ENCODE results near the gene UGT1A7. TPM values are rescaled to one million over a fixed set of nuclear protein-coding genes. Genes with fewer than 3 reads are reported as not detected.
"Not testable (repeated sequence)": the region's sequence is repeated elsewhere in the genome, so short reads cannot be mapped to it uniquely, and the experiment has no call there.

UGT1A7 gene
- total RNA-seq, 4 donors from 2014 or later: 0.21 to 6.9 (median 1.6) TPM

DNA sequence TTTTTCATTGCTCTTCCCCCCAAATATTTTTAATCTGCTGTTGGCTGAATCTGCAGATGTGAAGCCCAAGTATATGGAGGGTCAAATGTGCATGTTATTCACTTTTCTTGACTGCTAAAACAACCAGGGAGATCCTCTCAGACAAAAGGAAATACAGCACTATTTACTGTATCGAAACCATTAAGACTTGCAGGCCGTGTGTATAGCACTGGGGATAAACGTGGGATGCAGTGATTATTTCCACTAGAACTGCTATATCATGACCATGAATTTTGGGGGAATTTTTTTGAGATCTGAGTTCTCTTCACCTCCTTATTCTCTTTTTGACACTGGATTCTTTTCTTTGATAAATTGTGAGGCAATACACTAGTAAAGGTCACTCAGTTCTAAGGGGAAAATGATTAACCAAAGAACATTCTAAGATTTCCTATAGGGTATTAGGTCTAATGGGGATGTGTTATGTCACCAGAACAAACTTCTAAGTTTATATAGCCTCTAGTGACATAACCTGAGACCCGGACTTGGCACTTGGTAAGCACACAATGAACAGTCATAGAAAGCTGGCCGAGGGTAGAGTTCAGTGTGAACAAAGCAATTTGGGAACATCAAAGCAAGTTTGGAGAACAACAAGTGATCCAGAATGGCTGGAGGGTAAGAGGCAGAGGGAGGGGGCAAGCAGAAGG lies 63.5 kb downstream of the UGT1A7 start:
- intact Hi-C loops (cut with DNase I; ENCODE audit: low total_unique reads): no loop called here
- 74 to 75% methylated on average over 5 of the region's 5 CpGs for WGBS, 2 donors
- TF ChIP-seq POLR2A (IDR thresholded peaks at IDR 0.05): no peak
- TF ChIP-seq, protein P1, sequence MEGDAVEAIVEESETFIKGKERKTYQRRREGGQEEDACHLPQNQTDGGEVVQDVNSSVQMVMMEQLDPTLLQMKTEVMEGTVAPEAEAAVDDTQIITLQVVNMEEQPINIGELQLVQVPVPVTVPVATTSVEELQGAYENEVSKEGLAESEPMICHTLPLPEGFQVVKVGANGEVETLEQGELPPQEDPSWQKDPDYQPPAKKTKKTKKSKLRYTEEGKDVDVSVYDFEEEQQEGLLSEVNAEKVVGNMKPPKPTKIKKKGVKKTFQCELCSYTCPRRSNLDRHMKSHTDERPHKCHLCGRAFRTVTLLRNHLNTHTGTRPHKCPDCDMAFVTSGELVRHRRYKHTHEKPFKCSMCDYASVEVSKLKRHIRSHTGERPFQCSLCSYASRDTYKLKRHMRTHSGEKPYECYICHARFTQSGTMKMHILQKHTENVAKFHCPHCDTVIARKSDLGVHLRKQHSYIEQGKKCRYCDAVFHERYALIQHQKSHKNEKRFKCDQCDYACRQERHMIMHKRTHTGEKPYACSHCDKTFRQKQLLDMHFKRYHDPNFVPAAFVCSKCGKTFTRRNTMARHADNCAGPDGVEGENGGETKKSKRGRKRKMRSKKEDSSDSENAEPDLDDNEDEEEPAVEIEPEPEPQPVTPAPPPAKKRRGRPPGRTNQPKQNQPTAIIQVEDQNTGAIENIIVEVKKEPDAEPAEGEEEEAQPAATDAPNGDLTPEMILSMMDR (IDR thresholded peaks at IDR 0.05): peak in 1 of 3 donors; percentile 28
- no peak for DNase-seq (ENCODE audit: low spot score in 2 of 2)
- H3K4me3 ChIP-seq (ENCODE audit: low read depth, poor library complexity, severe bottlenecking): no peak overlapping the region

DNA sequence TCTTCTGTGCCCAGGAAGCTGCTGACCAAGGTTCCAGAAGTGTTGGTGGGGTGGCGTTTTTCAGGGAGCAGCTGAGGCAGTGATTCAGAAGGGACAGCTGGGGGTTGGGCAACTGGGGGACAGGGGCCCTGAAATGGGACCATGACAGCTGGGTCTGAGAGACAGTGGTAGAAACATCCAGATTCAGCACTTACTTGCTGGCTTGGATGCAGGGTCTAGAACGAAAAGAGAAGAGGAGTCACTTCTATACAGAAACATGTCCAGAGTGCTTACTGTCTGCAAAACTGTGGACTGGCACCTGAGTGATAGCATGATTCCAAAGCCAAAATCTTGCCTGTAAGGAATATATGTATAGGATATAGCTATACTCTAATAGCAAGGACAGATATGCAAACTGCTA lies 64.1 kb downstream of the UGT1A7 start:
- DNase-seq (ENCODE audit: low spot score in 2 of 2); H3K4me3 ChIP-seq (ENCODE audit: low read depth, poor library complexity, severe bottlenecking); intact Hi-C loops (cut with DNase I; ENCODE audit: low total_unique reads): not testable (repeated sequence)
- 73 to 82% methylated on average over 2 of the region's 2 CpGs for WGBS, 2 donors

DNA sequence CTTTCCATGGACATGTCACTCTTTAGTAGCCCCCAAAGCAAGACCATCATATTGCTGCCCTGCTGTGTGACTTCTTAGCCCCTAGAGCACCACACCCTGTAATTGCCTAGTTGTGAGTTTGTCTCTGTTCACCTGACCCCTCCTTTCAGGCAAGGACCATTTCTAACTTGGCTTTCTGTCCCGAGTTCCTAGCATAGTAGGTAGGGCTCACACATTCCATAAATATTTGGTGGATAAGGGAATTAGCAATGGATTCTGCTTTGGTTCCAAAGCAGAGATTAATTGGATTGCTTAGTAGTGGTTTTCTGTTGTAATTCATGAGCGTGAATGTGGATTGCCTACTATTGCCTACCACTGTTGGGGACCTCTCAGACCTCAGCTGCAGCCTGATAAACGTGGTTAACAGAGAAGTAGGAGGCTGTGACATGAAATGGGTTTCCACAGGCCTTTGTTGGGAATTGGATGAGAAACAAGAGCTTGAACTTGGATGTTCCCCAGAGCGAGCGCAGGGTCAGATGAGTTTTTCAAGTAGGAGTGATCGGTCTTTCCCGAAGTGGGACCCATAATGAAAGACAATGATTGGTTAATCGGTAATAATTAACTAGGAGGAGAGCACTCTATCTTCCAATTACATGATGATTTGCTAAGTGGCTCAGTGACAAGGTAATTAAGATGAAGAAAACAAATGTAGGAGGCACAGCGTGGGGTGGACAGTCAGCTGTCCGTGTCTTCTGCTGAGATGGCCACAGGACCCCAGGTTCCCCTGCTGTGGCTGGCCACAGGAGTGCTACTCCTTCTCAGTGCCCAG lies 65.0 kb downstream of the UGT1A7 start:
- WGBS, 2 donors: 76 to 80% methylated on average over 10 of the region's 10 CpGs
- no peak for TF ChIP-seq POLR2A (IDR thresholded peaks at IDR 0.05)
- TF ChIP-seq, protein P1 (IDR thresholded peaks at IDR 0.05): no peak
- DNase-seq (ENCODE audit: low spot score in 2 of 2): no peak
- intact Hi-C loops (cut with DNase I; ENCODE audit: low total_unique reads): no loop called here
- H3K4me3 ChIP-seq (ENCODE audit: low read depth, poor library complexity, severe bottlenecking): no peak overlapping the region

DNA sequence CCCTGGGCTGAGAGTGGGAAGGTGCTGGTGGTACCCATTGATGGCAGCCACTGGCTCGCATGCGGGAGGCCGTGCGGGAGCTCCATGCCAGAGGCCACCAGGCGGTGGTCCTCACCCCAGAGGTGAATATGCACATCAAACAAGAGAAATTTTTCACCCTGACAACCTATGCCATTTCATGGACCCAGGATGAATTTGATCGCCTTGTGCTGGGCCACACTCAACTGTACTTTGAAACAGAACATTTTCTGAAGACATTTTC lies 65.5 kb downstream of the UGT1A7 start:
- WGBS, 2 donors: 96 to 99% methylated on average over 6 of the region's 6 CpGs
- intact Hi-C loops (cut with DNase I; ENCODE audit: low total_unique reads): no loop called here
- no peak for TF ChIP-seq POLR2A (IDR thresholded peaks at IDR 0.05)
- TF ChIP-seq, protein P1 (IDR thresholded peaks at IDR 0.05): no peak
- DNase-seq (ENCODE audit: low spot score in 2 of 2): no peak
- no peak overlapping the region for H3K4me3 ChIP-seq (ENCODE audit: low read depth, poor library complexity, severe bottlenecking)

DNA sequence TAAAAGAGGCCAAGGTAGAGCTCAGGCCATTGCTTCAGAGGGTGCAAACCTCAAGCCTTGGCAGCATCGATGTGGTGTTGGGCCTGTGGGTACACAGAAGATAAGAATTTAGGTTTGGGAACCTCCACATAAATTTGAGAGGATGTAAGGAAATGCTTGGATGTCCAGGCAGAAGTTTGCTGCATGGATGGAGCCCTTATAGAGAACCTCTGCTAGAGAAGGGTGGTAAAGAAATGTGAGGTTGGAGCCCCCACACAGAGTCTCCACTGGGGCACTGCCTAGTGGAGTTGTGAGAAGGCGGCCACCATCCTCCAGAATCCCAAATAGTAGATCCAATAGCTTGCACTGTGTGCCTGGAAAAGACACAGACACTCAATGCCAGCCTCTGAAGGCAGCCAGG lies 69.0 kb downstream of the UGT1A7 start:
- 76 to 92% methylated on average over 2 of the region's 2 CpGs for WGBS, 2 donors
- intact Hi-C loops (cut with DNase I; ENCODE audit: low total_unique reads); DNase-seq (ENCODE audit: low spot score in 2 of 2); H3K4me3 ChIP-seq (ENCODE audit: low read depth, poor library complexity, severe bottlenecking): not testable (repeated sequence)

DNA sequence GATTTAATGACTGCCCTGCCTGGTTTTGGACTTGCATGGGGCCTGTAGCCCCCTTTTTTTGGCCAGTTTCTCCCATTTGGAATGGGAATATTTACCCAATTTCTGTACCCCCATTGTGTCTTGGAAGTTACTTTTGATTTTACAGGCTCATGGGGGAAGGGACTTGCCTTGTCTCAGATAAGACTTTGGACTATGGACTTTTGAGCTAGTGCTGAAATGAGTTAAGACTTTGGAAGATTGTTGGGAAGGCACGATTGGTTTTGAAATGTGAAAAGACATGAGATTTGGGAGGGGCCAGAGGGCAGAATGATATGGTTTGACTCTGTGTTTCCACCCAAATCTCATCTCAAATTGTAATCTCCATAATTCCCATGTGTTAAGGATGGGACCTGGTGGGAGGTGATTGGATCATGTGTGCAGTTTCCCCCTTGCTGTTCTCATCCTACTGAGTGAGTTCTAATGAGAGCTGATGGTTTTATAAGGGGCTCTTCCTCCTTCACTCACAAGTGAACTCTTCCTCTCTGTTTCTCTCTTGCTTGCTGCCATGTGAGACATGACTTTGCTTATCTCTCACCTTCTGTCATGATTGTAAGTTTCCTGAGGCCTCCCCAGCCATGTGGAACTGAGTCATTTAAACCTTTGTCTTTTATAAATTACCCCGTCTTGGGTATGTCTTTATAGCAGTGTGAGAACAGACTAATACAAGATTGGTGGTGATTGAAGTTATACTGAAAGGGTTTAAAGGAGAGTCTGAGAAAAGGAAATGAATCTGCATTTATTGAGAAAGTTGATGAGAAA lies 69.7 kb downstream of the UGT1A7 start:
- H3K4me3 ChIP-seq (ENCODE audit: low read depth, poor library complexity, severe bottlenecking); intact Hi-C loops (cut with DNase I; ENCODE audit: low total_unique reads); DNase-seq (ENCODE audit: low spot score in 2 of 2): not testable (repeated sequence)
- 73 to 77% methylated on average over 2 of the region's 2 CpGs for WGBS, 2 donors

DNA sequence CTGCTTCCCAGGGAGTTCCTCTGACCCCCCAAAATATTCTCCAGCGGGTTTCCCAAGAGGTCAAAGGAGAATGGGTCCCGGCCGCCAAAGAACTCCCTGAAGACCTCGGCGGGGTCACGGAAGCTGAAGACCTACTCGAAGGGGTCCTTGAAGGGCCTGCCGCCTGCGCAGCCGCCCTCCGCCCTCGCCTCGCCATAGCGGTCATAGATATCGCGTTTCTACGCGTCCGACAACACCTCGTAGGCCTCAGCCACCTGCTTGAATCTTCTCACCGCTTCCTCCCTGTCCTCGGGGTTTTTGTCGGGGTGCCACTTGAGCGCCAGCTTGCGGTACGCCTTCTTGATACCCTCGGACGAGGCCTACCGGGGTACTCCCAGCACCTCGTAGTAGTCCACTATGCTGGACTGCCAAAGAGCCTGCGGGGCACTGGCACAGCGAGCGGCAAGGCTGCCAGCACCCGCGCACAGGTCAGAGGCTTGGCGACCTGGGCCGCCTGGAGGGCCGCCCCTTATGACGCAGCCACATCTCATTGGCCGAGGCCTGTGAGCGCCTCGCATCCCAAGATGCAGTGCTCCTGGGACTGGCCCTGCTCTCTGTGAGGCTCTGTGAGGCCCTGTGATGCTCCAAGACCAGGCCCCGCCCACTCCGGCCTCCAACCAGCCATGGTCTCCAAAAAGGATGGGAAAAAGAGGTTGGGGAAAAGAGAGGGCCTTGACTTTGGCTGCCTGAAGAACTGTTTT lies 73.3 kb downstream of the UGT1A7 start:
- no peak for DNase-seq (ENCODE audit: low spot score in 2 of 2)
- 93 to 95% methylated on average over 38 to 41 of the region's 44 CpGs for WGBS, 2 donors
- intact Hi-C loops (cut with DNase I; ENCODE audit: low total_unique reads): no loop called here
- H3K4me3 ChIP-seq (ENCODE audit: low read depth, poor library complexity, severe bottlenecking): no peak overlapping the region
- TF ChIP-seq POLR2A (IDR thresholded peaks at IDR 0.05): no peak
- TF ChIP-seq, protein P1 (IDR thresholded peaks at IDR 0.05): no peak
